GM18499 (cell line): ENCODE results near the gene CCL17.
"Not testable (repeated sequence)": the region's sequence is repeated elsewhere in the genome, so short reads cannot be mapped to it uniquely, and the experiment has no call there.

Experiments
- ATAC-seq: cut with Tn5 transposase; IDR thresholded peaks from one replicate; pipeline ENCODE4 v1.9.1; 2021; ENCODE audit warnings: moderate number of reproducible peaks; ENCODE audit not compliant: insufficient read depth, unreplicated experiment

Gene CCL17

GRCh38 chr16:57394444-57394843, 10.1 kb upstream of the CCL17 start:
- ATAC-seq: no peak

- ATAC-seq: no peak
Observed at GRCh38 chr16:57395026-57395425, 9.5 kb upstream of the CCL17 start.

GRCh38 chr16:57396786-57397185, 7.8 kb upstream of the CCL17 start:
- no peak for ATAC-seq

DNA sequence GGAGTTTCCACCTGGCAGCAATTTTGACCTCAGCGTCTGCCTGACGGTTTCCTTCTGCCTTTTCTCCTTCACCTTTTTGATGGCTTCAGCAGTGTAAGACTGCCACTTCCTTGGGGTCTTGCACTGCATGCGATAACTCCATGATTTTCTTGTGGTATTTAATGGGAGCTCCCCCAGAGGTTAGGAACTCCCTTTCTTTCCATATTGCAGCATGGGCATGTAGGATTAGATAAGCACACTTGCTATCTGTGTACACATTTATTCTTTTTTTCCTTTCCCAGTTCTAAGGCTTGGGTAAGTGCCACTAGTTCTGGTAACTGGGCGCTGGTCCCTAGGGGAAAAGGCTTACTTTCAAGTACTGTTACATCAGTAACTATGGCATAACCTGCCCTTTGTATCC, 7.1 kb upstream of the CCL17 start:
- not testable (repeated sequence) for ATAC-seq

GRCh38 chr16:57401943-57402640, 2.5 kb upstream of the CCL17 start:
- no peak for ATAC-seq

DNA sequence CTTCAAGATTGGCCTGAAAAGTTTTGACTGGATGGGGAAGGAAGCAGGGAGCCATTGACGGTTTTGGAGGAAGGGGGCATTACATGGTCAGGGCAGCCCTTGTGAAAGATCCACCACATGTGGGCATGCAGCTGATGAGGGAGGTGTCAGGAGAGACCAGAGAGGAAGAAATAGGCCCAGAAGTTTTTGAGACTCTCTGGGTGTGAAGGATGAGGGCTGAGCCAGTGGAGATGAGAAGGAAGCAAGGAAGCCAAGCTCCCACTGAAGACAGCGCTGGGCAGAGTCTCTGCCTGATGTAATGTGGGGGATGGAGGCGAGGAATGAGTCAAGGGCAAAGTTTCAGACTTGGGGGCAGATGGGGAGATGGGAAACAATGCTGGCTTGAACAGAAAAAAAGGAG, 530 bp downstream of the CCL17 start:
- no peak for ATAC-seq

DNA sequence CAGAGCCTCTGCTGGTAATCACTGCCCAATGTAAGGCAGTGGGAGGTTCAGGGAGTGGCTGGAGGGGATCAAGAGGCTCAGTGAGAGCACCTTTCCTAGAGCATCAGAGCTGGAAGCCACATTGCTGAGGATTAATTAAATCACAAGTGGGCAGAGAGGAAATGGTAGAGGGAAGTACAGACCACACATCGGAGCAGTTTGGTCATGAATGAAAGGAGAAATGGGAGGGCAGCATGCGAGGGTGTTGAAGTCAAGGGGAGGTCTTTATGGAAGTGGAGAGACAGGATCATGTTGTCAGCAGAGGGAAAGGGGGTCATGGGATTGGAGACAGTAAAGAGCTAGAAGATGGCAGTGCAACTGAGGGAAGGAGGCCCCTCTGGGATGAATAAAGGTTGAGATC, 2.3 kb downstream of the CCL17 start:
- no peak for ATAC-seq

DNA sequence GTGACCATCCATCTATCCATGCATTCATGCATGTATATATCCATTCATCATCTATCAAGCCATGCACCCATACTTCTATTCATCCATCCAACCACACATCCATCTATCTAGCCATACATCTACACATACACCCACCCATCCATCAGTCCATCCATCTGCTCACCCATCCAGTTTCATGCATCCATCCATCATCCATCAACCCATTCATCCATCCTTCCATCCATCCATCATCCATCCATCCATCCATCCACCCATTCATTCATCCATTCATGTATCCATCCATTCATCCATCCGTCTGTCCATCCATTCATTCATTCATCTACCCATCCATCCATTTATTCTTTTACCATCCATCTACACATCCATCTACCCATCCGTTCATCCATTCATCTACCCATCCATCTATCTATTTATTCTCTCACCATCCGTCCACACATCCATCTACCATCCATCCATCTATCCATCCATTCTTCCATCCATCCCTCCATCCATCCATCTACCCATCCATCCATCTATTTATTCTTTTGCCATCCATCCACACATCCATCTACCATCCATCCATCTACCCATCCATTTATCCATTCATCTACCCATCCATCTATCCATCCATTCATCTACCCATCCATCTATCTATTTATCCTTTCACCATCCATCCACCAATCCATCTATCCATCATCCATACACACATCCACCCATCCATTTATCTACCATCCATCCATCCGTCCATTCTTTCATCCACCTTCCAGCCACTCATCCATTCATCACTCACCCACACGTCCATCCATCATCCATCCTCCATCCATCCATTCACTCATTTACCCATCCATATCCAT, 3.2 kb downstream of the CCL17 start:
- no peak for ATAC-seq

DNA sequence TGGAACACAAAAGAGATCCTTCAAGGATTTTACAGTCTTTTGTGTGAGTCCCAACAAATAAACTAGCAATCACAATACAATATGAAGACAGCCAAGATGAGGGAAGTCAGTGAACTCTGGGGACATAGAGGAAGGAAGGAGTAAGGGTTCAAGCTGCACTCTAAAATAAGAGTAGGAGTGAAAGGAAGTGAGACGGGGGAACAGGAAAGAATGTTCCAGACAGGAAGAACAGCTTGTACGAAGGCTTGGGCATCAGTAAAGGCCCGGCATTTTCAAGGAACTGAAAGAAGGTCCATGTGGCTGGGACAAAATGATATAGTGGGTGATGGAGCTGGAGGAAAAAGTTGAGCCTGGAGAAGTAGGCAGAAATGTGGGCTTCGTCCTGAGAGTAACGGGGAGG, 4.5 kb downstream of the CCL17 start:
- no peak for ATAC-seq

- no peak for ATAC-seq
Observed at GRCh38 chr16:57409870-57410587, 5.5 kb downstream of the CCL17 start.

- no peak for ATAC-seq
Observed at GRCh38 chr16:57411362-57411976, 6.9 kb downstream of the CCL17 start.

GRCh38 chr16:57412584-57412983, 8.0 kb downstream of the CCL17 start:
- no peak for ATAC-seq

DNA sequence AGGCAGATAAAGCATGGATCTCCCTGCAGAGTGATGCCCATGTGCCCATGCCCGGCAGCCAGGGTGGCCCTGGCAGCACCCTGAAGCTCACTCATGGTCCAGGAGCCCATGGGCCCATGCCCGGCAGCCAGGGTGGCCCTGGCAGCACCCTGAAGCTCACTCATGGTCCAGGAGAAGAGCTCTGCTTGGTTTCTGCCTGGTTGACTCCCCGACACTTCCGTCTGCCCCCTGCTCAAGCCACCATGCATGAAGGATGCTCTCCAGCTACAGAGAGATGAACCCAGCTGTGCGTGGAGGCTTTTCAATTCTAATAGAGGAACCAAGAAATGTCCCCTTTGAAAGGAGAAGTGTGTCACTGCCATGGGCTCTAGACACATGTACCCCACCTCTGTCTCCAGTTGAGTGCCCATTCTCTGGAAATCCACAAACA, 8.7 kb downstream of the CCL17 start:
- ATAC-seq: peak; percentile 56

GRCh38 chr16:57413733-57414132, 9.2 kb downstream of the CCL17 start:
- no peak for ATAC-seq

- ATAC-seq: no peak
Observed at GRCh38 chr16:57416084-57416483, 11.5 kb downstream of the CCL17 start.

- no peak for ATAC-seq
Observed at GRCh38 chr16:57419506-57419905, 14.9 kb downstream of the CCL17 start.

- ATAC-seq: no peak
Observed at GRCh38 chr16:57422026-57422944, 17.7 kb downstream of the CCL17 start.

DNA sequence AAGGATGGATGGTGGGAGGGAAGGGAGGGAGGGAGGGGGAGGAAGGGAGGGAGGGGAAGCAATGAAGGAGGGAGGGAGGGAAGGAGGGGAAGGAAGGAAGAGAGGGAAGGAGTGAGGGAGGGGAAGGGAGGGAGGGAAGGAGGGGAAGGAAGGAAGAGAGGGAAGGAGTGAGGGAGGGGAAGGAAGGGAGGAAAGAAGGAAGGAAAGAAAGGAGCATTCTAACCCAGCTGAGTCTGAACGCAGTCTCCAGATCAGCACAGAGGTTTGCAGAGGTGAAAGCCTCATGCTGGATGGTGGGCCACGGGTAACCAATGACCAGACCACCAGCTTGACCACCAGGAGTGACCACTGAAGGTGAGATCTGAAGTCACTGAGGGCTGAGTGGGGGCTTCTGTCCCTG, 18.6 kb downstream of the CCL17 start:
- ATAC-seq: no peak

GRCh38 chr16:57424583-57424982, 20.0 kb downstream of the CCL17 start:
- no peak for ATAC-seq

DNA sequence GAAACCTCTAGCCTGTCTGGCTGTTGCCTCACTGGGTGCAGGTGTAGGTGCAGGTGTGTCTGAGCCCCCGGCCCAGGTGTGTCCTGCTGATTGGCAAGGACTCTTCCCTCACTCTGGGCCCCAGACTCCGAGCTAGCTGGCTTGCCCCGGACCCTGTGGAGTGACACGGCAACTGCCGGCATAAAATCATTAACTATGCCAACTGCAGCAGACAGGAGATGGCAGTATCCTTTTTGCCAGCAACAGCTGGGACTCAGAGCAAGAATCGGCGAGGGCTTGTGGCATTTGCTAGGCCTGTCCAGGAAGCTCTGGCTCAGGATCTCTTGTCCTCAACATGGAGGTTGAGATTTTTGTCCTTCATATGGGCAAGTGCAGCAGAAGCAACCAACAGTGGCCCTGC, 21.8 kb downstream of the CCL17 start:
- ATAC-seq: no peak
